ENCODE data around the gene COA8. TPM values are rescaled to one million over a fixed set of nuclear protein-coding genes. Genes with fewer than 3 reads are reported as not detected.

The COA8 gene
- total and polyA plus RNA-seq, 9 of the 15 experiments (the other 6 are each of a cell fraction or from before 2014, with no cell fraction given): 5.0 to 35.3 (median 25.7) TPM

GRCh38 chr14:103540821-103541708 lies 21.7 kb upstream of the COA8 start:
- BruUV-seq (replicated peaks): no TSS peak
- Histone ChIP-seq H3K27ac (ENCODE audit: extremely low read depth, low read depth, low read length) (no peak overlapping the region), H3K27me3 (ENCODE audit: control insufficient read depth in 2 of 2, insufficient read depth in 2 of 2, low read length in 2 of 2) (no peaks in the 10 kb centered on the region), H3K4me3 (no peak overlapping the region), H3K4me2 (ENCODE audit: insufficient read depth, low read length) (no peak overlapping the region), H2AFZ (ENCODE audit: low read depth, low read length) (no peak overlapping the region), H3K9me3 (replicated peaks; ENCODE audit: control insufficient read depth, insufficient read depth, low read depth, low read length) (no peaks in the 10 kb centered on the region), H3K36me3 (ENCODE audit: control insufficient read depth, insufficient read depth, low read length) (peaks cover under 1% of the 10 kb centered on the region; the same call in 1 of the 3 replicates), H3K4me1 (replicated peaks in 1 of 2; ENCODE audit: control insufficient read depth in 2 of 2, insufficient read depth in 2 of 2, low read length in 2 of 2) (peaks cover 0 to 93% of the 10 kb centered on the region in 2 experiments; a peak in 2 of 5 replicates), H4K20me1 (replicated peaks; ENCODE audit: control insufficient read depth, insufficient read depth, low read length) (no peaks in the 10 kb centered on the region), H3K9me1 (ENCODE audit: control insufficient read depth, insufficient read depth, low read length) (no peaks in the 10 kb centered on the region), H3K9ac (ENCODE audit: insufficient read depth in 1 of 2, low read depth in 2 of 2, low read length in 2 of 2) (0 out of 4 replicates have a peak overlapping the region, but pooled peaks of 1 of the 2 experiments have one; percentile 58), H3K79me2 (ENCODE audit: control insufficient read depth, insufficient read depth, low read length) (no peaks in the 10 kb centered on the region)
- POLR2A ChIA-PET: interaction anchor here (0.6 to 1.0 kb wide), 4 partner anchors 13 to 80 kb away, joined by 3 to 5 read pairs (median 4); no protein-coding TSS in a partner anchor
- WGBS (ENCODE audit: insufficient coverage, low coverage, missing lambda C conversion rate): 50% methylated on average over 5 of the region's 17 CpGs
- CTCF ChIA-PET (ENCODE audit: low intra/inter-chr PET ratio): no interaction called here
- in situ Hi-C loops (cut with MboI) (no loop called here), intact Hi-C loops (cut with micrococcal nuclease) (loop anchor here (10.0 kb wide), 1 partner anchor 466 kb away; no protein-coding TSS in a partner anchor)
- TF ChIP-seq POU5F1 (IDR thresholded peaks at IDR 0.05; ENCODE audit: borderline replicate concordance, low read depth, low read length, partially characterized antibody): no peak
- TF ChIP-seq NFIX (CRISPR knock-in tag; IDR thresholded peaks at IDR 0.05; ENCODE audit: low read depth): no peak
- TF ChIP-seq E2F1 (CRISPR knock-in tag; IDR thresholded peaks at IDR 0.05): no peak
- TF ChIP-seq ZFP36 (IDR thresholded peaks at IDR 0.05; ENCODE audit: low read depth, low read length, partially characterized antibody): no peak
- no peak for TF ChIP-seq CHD4 (IDR thresholded peaks at IDR 0.05; ENCODE audit: insufficient read depth, insufficient replicate concordance, low read depth, low read length, poor library complexity, severe bottlenecking)
- TF ChIP-seq NCOR1 (IDR thresholded peaks at IDR 0.05): no peak
- TF ChIP-seq SIN3B (IDR thresholded peaks at IDR 0.05; ENCODE audit: low read depth): no peak
- no peak for TF ChIP-seq ZBTB1 (CRISPR knock-in tag; IDR thresholded peaks at IDR 0.05; ENCODE audit: borderline replicate concordance, low read depth)
- TF ChIP-seq FOXK2 (conservative IDR thresholded peaks at IDR 0.05 in 1 of 2, IDR thresholded peaks at IDR 0.05 in 1 of 2; ENCODE audit: low read depth in 2 of 2): no peak
- no peak for TF ChIP-seq NFYB (IDR thresholded peaks at IDR 0.05; ENCODE audit: extremely low read depth, insufficient read length)
- no peak for TF ChIP-seq KAT2B (IDR thresholded peaks at IDR 0.05; ENCODE audit: low read depth, low read length)
- no peak for TF ChIP-seq RNF2 (IDR thresholded peaks at IDR 0.05)
- TF ChIP-seq, protein P1, sequence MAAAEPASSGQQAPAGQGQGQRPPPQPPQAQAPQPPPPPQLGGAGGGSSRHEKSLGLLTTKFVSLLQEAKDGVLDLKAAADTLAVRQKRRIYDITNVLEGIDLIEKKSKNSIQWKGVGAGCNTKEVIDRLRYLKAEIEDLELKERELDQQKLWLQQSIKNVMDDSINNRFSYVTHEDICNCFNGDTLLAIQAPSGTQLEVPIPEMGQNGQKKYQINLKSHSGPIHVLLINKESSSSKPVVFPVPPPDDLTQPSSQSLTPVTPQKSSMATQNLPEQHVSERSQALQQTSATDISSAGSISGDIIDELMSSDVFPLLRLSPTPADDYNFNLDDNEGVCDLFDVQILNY (CRISPR knock-in tag; IDR thresholded peaks at IDR 0.05): no peak
- no peak for TF ChIP-seq PCBP1 (IDR thresholded peaks at IDR 0.05; ENCODE audit: low read depth, low read length, poor library complexity, severe bottlenecking)
- ATAC-seq: no peak
- FAIRE-seq: no peak
- DNase-seq (ENCODE audit: extremely low read depth in 1 of 4, low spot score in 3 of 4): no peak
